HUES6 (cell line): ENCODE data around the gene LAIR1.

ENCODE experiments used
- H3K27ac ChIP-seq: 2 replicates; pipeline ENCODE4 v1.7.0; 2013; ENCODE audit warnings: low read depth, mild to moderate bottlenecking, low read length, inconsistent platforms
- H3K27me3 ChIP-seq: 2 replicates; pipeline ENCODE4 v1.6.1; 2013; ENCODE audit warnings: low read length; ENCODE audit not compliant: control insufficient read depth, insufficient read depth
- H3K36me3 ChIP-seq: 2 replicates; pipeline ENCODE4 v1.6.1; 2013; ENCODE audit warnings: low read length; ENCODE audit not compliant: control insufficient read depth, insufficient read depth
- H3K4me1 ChIP-seq: 2 replicates; pipeline ENCODE4 v1.6.1; 2013; ENCODE audit warnings: low read length; ENCODE audit not compliant: control insufficient read depth, insufficient read depth
- H3K4me3 ChIP-seq: 2 replicates; pipeline ENCODE4 v1.5.1; 2013; ENCODE audit warnings: low read depth, low read length
- H3K9ac ChIP-seq: one replicate; pipeline ENCODE4 v1.6.1; 2013; ENCODE audit warnings: mild to moderate bottlenecking, low read length
- H3K9me3 ChIP-seq: 2 replicates; pipeline ENCODE4 v1.6.1; 2013; ENCODE audit warnings: low read depth, low read length; ENCODE audit not compliant: control insufficient read depth, insufficient read depth

Gene LAIR1, protein sequence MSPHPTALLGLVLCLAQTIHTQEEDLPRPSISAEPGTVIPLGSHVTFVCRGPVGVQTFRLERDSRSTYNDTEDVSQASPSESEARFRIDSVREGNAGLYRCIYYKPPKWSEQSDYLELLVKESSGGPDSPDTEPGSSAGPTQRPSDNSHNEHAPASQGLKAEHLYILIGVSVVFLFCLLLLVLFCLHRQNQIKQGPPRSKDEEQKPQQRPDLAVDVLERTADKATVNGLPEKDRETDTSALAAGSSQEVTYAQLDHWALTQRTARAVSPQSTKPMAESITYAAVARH

DNA sequence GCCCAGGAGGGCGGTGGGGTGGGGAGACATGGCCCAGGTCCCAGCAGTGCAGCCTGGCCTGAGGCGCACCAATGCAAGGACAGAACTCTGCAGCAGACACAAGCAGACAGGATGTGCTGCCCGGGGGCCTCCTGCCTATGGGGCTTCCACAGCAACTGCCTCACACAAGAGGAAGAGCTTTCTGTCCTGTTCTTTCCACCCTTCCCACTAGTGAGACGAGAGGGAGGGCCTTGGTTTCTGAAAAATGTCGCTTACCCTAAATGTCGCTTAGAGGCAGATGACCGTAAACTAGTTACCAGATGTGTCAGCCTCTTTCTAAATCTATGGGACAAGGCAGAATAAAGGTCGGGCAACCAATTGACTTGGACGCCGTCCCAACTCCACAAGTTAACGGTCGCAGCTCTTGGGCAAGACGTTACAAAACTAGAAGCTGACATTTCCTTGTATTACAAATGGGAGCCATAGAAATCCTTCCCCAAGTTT is at the start of gene LAIR1:
Gene LAIR1, minus strand, starts transcription at position 157 of the 483 bp plus-strand sequence. Its CDS starts 127 bp downstream, at position 30.
- H3K27ac ChIP-seq: no peak within 1 kb of the TSS
- no peak within 1 kb of the TSS for H3K4me3 ChIP-seq
- H3K4me1 ChIP-seq: no peaks in the 10 kb centered on the region
- H3K27me3 ChIP-seq: no peaks in the 10 kb centered on the region
- H3K9me3 ChIP-seq: no peaks in the 10 kb centered on the region
- H3K9ac ChIP-seq: no peak within 1 kb of the TSS
- H3K36me3 ChIP-seq: no peaks in the 10 kb centered on the region

DNA sequence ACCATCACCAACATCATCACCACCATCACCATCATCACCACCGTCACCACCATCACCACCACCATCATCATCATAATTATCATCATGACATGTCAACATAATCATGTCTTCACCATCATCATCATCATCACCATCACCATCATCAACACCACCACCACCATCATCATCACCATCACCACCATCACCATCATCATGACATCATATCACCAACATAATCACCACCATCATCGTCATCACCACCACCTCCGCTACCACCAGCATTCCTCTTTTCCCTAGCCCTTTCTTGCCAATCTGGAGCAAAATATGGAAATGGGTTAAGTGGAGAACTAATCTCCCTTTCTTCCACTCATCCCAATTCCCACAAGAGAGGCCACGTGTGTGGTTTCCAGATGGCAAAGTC is 49.4 kb upstream of the LAIR1 start:
- no peaks in the 10 kb centered on the region; the same call in 1 of the 2 replicates for H3K36me3 ChIP-seq
- H3K4me1 ChIP-seq: peaks cover 20% of the 10 kb centered on the region
- H3K9me3 ChIP-seq: peaks cover 12% of the 10 kb centered on the region; the same call in 1 of the 2 replicates
- H3K27me3 ChIP-seq: peaks cover 71% of the 10 kb centered on the region
- H3K9ac ChIP-seq: no peak overlapping the region
- H3K4me3 ChIP-seq: no peak overlapping the region
- no peak overlapping the region for H3K27ac ChIP-seq

DNA sequence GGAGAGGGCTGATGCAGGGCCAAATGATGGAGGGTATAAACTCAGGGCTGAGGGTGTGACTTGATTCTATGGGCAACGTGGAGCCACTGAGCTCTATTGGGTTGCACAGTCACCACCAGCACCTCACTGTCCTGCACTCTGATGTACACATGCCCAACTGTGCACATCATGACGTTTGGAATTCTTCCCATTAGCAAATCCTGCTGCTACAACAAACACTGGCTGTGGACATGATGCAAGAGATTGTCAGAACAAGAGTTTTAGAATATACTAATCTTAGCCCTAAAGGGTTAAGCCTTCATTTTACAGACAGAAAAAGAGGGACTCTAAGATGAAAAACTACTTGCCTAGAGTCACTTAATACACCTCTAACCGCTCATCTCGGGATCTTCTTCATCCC is 48.1 kb upstream of the LAIR1 start:
- Histone ChIP-seq H3K9me3 (peaks cover 12% of the 10 kb centered on the region; the same call in 1 of the 2 replicates), H3K36me3 (no peaks in the 10 kb centered on the region; the same call in 1 of the 2 replicates), H3K27ac (no peak overlapping the region), H3K4me3 (no peak overlapping the region), H3K4me1 (peaks cover 10% of the 10 kb centered on the region), H3K27me3 (peaks cover 70% of the 10 kb centered on the region), H3K9ac (no peak overlapping the region)

DNA sequence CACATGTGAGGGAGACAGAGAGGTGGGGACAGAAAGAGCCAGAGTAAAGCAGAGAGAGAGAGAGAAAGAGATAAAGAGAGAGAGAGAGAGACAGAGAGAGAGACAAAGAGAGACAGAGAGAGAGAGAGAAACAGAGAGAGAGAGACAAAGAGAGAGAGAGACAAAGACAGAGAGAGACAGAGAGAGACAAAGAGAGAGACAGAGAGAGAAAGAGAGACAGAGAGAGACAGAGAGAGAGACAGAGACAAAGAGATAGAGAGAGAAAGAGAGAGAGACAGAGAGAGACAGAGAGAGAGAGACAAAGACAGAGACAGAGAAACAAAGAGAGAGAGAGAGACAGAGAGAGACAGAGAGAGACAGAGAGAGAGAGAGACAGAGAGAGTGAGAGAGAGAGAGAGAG is 46.3 kb upstream of the LAIR1 start:
- H3K9ac ChIP-seq: no peak overlapping the region
- peaks cover 2% of the 10 kb centered on the region; the same call in 1 of the 2 replicates for H3K4me1 ChIP-seq
- H3K27ac ChIP-seq: no peak overlapping the region
- H3K36me3 ChIP-seq: no peaks in the 10 kb centered on the region
- H3K9me3 ChIP-seq: peaks cover 12% of the 10 kb centered on the region; the same call in 1 of the 2 replicates
- no peak overlapping the region for H3K4me3 ChIP-seq
- H3K27me3 ChIP-seq: peaks cover 52% of the 10 kb centered on the region

DNA sequence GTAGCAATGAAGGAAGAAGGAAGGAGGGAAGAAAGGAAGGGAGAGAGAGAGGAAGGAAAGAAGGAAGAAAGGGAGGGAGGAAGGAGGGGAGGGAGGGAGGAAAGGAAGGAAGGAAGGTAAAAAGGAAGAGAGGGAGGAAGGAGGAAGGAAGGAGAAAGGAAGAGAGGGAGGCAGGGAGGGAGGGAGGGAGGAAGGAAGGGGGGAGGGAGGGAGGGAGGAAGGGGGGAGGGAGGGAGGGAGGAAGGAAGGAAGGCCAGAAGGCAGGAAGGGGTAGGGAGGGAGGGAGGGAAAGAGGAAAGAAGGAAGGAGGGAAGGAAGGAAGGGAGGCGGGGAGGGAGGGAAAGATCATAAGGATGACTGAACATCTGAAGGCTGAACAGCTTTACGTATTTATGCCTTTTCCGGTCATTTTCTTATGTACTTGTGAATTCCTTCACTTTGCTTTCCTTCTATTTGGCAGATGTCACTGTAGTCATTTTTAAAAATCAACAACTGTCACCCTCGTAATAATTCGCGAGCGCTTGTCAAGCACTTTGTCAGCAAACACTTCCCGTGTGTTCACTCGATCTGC is 43.8 kb upstream of the LAIR1 start:
- H3K27me3 ChIP-seq: peaks cover 28% of the 10 kb centered on the region
- no peak overlapping the region for H3K9ac ChIP-seq
- no peaks in the 10 kb centered on the region for H3K4me1 ChIP-seq

DNA sequence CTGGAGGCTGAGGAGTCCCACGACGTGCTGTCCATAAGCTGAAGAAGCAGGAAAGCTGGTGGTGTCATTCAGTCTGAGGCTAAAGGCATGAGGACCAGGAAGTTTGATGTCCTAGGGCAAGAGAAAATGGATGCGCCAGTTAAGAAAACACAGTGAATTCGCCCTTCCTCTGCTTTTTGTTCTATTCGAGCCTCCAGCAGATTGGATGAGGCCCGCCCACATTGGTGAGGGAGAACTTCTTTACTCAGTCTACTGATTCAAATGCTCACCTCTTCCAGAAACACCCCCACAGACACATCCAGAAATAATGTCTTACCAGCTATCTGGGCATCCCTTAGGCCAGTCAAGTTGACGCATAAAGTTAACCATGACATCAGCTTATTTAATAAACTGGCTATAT is 43.0 kb upstream of the LAIR1 start:
- no peaks in the 10 kb centered on the region for H3K36me3 ChIP-seq

More for the DNA sequence above, 43.8 kb upstream of the LAIR1 start:
- no peak overlapping the region for H3K4me3 ChIP-seq
- no peaks in the 10 kb centered on the region; the same call in 1 of the 2 replicates for H3K9me3 ChIP-seq
- H3K27ac ChIP-seq: no peak overlapping the region
- H3K36me3 ChIP-seq: no peaks in the 10 kb centered on the region

DNA sequence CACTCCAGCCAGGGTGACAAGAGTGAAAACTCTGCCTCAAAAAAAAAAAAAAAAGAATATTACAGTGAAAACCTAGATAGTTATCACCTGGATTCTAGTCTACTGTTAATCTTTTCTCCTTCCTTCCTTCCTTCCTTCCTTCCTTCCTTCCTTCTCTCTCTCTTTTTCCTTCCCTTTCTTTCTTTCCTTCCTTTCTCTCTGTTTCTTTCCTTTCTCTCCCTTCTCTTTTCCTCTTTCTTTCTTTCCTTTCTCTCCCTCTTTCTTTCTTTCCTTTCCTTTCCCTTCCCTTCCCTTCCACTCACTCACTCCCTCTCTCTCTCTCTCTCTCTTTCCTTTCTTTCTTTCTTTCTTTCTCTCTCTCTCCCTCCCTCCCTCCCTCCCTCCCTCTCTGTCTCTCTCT is 40.9 kb upstream of the LAIR1 start:
- Histone ChIP-seq H3K9ac (no peak overlapping the region), H3K4me3 (no peak overlapping the region), H3K27ac (no peak overlapping the region), H3K4me1 (no peaks in the 10 kb centered on the region), H3K36me3 (no peaks in the 10 kb centered on the region), H3K9me3 (no peaks in the 10 kb centered on the region), H3K27me3 (peaks cover 9% of the 10 kb centered on the region; the same call in 1 of the 2 replicates)

More for the DNA sequence above, 43.0 kb upstream of the LAIR1 start:
- Histone ChIP-seq H3K9me3 (no peaks in the 10 kb centered on the region), H3K4me3 (no peak overlapping the region), H3K27ac (no peak overlapping the region), H3K4me1 (no peaks in the 10 kb centered on the region), H3K27me3 (peaks cover 20% of the 10 kb centered on the region; the same call in 1 of the 2 replicates), H3K9ac (no peak overlapping the region)

DNA sequence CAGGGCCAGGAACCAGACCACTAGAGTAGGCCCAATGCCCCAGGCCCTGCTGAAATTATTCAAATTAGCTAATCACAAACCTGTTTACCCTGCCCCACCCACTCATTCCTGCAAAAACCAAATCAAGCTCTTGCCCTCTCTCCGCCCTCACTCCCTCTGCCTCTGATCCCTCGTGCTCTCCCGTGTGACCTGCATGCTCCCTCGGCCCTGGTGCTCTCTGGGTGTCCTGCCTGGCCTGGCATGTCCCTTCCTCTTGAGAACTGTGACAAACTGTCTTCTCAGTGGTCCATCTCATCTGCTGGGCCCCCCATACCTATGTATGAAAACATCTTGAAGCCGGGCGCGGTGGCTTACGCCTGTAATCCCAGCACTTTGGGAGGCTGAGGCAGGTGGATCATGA is 38.3 kb upstream of the LAIR1 start:
- Histone ChIP-seq H3K27ac (no peak overlapping the region), H3K9ac (no peak overlapping the region), H3K4me3 (no peak overlapping the region), H3K4me1 (no peaks in the 10 kb centered on the region), H3K9me3 (no peaks in the 10 kb centered on the region), H3K36me3 (no peaks in the 10 kb centered on the region), H3K27me3 (no peaks in the 10 kb centered on the region; the same call in 1 of the 2 replicates)

DNA sequence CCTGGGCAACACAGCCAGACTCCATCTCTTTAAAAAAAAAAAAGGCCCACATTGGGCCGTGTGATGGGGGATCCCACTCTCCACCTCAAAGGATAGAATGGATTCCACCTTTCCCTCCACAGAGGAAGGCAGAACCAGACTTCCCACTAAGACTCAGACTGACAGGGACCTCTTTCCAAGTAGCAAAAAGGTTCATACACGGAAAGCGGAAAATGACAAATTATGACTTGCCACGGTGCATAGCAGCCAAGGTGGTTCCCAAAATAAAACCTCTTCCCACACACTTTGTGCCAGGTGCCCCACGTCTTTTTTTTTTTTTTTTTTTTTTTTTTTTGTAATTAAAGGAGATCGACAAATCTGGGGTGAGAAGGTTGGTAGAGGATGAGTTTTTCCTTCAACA is 36.2 kb upstream of the LAIR1 start:
- H3K9me3 ChIP-seq: no peaks in the 10 kb centered on the region
- H3K4me1 ChIP-seq: no peaks in the 10 kb centered on the region
- H3K27me3 ChIP-seq: no peaks in the 10 kb centered on the region
- H3K4me3 ChIP-seq: no peak overlapping the region
- H3K27ac ChIP-seq: no peak overlapping the region
- H3K9ac ChIP-seq: no peak overlapping the region
- H3K36me3 ChIP-seq: no peaks in the 10 kb centered on the region

DNA sequence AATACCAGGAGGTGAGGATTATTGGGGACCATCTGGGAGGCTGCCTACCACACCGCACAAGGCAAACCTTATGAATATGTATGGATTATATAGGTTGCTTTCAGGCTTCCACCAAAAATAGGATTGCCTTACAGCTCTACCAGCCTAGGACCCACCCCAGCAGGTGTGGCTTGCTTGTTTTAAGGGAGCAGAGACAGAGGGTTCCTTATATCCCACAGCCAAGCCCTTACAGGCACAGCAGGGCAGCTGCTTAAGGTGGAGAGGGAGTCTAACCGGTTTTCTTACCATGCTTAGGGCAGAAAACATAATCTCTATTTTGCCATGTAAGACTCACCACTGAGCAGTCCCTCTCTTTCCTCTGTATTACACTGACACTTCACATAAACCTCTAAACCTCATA is 34.5 kb upstream of the LAIR1 start:
- Histone ChIP-seq H3K4me1 (no peaks in the 10 kb centered on the region), H3K9me3 (no peaks in the 10 kb centered on the region), H3K27ac (no peak overlapping the region), H3K27me3 (no peaks in the 10 kb centered on the region), H3K36me3 (no peaks in the 10 kb centered on the region), H3K4me3 (no peak overlapping the region), H3K9ac (no peak overlapping the region)

DNA sequence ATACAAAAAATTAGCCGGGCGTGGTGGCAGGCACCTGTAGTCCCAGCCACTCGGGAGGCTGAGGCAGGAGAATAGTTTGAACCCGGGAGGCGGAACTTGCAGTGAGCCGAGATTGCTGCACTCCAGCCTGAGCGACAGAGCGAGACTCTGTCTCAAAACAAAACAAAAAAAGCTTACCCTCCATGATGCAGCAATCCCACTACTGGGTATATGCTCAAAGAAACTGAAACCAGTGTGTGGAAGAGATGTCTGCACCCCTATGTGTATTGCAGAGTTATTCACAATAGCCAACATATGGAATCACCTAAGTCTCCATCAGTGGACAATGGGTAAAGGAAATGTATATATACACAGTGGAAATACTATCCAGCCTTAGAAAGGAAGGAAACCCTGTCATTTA is 31.0 kb upstream of the LAIR1 start:
- no peaks in the 10 kb centered on the region for H3K27me3 ChIP-seq
- H3K4me1 ChIP-seq: peaks cover 11% of the 10 kb centered on the region
- no peak overlapping the region for H3K4me3 ChIP-seq
- H3K27ac ChIP-seq: no peak overlapping the region
- no peak overlapping the region for H3K9ac ChIP-seq
- H3K9me3 ChIP-seq: 0 out of 2 replicates have a peak, but pooled peaks cover 2% of the 10 kb centered on the region
- H3K36me3 ChIP-seq: no peaks in the 10 kb centered on the region
